Activated CD4-positive, alpha-beta memory T cell treated with anti-CD3 and anti-CD28 coated beads for 36 hours (primary cell): Measurements from ENCODE around the gene CAPN2. TPM values are rescaled to one million over a fixed set of nuclear protein-coding genes. Genes with fewer than 3 reads are reported as not detected.
"Not testable (repeated sequence)": the region's sequence is repeated elsewhere in the genome, so short reads cannot be mapped to it uniquely, and the experiment has no call there.

Experiments used
- CTCF ChIA-PET: fragments of 350-600 bp; sonication (Branson Sonifier 250); formaldehyde crosslinking; loops from one replicate; lab custom pipeline; 2021; ENCODE audit warnings: antibody characterized with exemption, inconsistent platforms; lab: Charles Lee
- POLR2A ChIA-PET: fragments of 350-600 bp; sonication (Branson Sonifier 250); formaldehyde crosslinking; loops from one replicate; lab custom pipeline; 2021; ENCODE audit warnings: antibody characterized with exemption; lab: Charles Lee
- DNase-seq: peaks from one replicate; pipeline ENCODE4 v3.0.0-alpha.2; 2020
- H3K27ac Mint-ChIP-seq: one replicate; pipeline ENCODE4 v1.8.0; 2021; ENCODE audit warnings: mixed read lengths
- H3K27me3 Mint-ChIP-seq: one replicate; pipeline ENCODE4 v1.8.0; 2021; ENCODE audit warnings: mixed read lengths
- H3K36me3 Mint-ChIP-seq: one replicate; pipeline ENCODE4 v1.8.0; 2021; ENCODE audit warnings: mixed read lengths
- H3K4me1 Mint-ChIP-seq: one replicate; pipeline ENCODE4 v1.8.0; 2021; ENCODE audit warnings: low read depth, mixed read lengths
- H3K4me3 Mint-ChIP-seq: one replicate; pipeline ENCODE4 v1.8.0; 2021; ENCODE audit warnings: mild to moderate bottlenecking, mixed read lengths
- H3K9me3 Mint-ChIP-seq: one replicate; pipeline ENCODE4 v1.8.0; 2021; ENCODE audit warnings: mixed read lengths
- intact Hi-C: fragments of 100-400 bp; cut with micrococcal nuclease; formaldehyde crosslinking; loops from one replicate; pipeline ENCODE4 v1.15.1; 2023
- total RNA-seq, 2 experiments: library from RNA; stranded (reverse); gene quantifications; one replicate each; pipeline ENCODE4 v1.2.3, GENCODE V29; 2021

The CAPN2 gene
- total RNA-seq, 2 experiments from 2014 or later = 61.2 to 64.5 TPM

DNA sequence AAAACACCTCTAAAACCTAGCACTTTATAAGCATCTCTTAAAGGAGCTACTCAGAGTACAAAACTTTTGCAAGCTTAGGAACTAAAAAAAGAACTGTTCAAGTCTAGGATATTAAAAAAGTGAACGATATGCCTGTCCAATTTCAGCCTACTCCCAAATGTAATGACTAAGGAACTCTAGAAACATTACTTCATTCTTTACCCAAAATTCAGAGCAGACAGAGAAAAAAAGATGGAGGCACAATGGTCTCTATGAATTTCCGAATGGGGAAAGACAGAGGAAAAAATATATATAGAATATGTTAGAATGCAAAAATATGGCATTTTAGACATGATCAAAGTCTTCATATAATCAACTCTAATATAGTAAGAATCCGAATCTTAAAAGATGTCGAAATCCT, 72.2 kb downstream of the CAPN2 start:
- H3K36me3 Mint-ChIP-seq = peaks cover 22% of the 10 kb centered on the region
- H3K9me3 Mint-ChIP-seq = no peaks in the 10 kb centered on the region
- intact Hi-C loops = no loop called here
- no peak overlapping the region for H3K27ac Mint-ChIP-seq
- POLR2A ChIA-PET = no interaction called here
- CTCF ChIA-PET = no interaction called here
- H3K27me3 Mint-ChIP-seq = no peaks in the 10 kb centered on the region
- H3K4me1 Mint-ChIP-seq = no peaks in the 10 kb centered on the region
- no peak overlapping the region for H3K4me3 Mint-ChIP-seq
- no peak for DNase-seq

- Mint-ChIP-seq H3K36me3 (peaks cover 21% of the 10 kb centered on the region), H3K4me1 (no peaks in the 10 kb centered on the region), H3K27me3 (no peaks in the 10 kb centered on the region), H3K27ac (no peak overlapping the region), H3K4me3 (no peak overlapping the region), H3K9me3 (no peaks in the 10 kb centered on the region)
- intact Hi-C loops = no loop called here
- ChIA-PET POLR2A (no interaction called here), CTCF (interaction anchor here (0.9 kb wide), 1 partner anchor 37 kb away, joined by 5 read pairs; no protein-coding TSS in a partner anchor)
- no peak for DNase-seq
Measured at GRCh38 chr1:223785808-223786207, 73.5 kb downstream of the CAPN2 start.

GRCh38 chr1:223788746-223789415, 76.5 kb downstream of the CAPN2 start:
- no peak overlapping the region for H3K27ac Mint-ChIP-seq
- ChIA-PET CTCF (interaction anchor here (0.6 kb wide), 1 partner anchor 12 kb away, joined by 3 read pairs; no protein-coding TSS in a partner anchor), POLR2A (no interaction called here)
- H3K27me3 Mint-ChIP-seq = no peaks in the 10 kb centered on the region
- intact Hi-C loops = no loop called here
- no peaks in the 10 kb centered on the region for H3K4me1 Mint-ChIP-seq
- no peak for DNase-seq
- H3K36me3 Mint-ChIP-seq = peaks cover 23% of the 10 kb centered on the region
- no peaks in the 10 kb centered on the region for H3K9me3 Mint-ChIP-seq
- H3K4me3 Mint-ChIP-seq = no peak overlapping the region

DNA sequence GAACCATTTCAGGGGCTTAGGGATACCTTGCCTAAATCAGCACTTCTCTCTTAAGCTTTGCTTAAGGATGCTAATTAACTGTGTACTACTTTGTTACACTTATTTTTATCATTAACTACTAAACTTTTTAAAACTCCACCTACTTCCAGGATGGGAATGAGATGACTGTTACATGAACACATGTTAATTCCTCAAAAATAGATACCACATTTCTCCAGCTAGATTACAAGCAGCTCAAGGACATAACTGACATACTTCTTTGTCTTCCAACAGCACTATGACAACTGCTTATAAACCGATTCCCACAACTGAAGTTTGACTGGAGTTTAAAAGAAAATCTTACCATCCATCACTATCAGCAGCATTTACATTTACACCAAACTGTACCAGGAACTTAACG, 79.7 kb downstream of the CAPN2 start:
- no peaks in the 10 kb centered on the region for H3K27me3 Mint-ChIP-seq

DNA sequence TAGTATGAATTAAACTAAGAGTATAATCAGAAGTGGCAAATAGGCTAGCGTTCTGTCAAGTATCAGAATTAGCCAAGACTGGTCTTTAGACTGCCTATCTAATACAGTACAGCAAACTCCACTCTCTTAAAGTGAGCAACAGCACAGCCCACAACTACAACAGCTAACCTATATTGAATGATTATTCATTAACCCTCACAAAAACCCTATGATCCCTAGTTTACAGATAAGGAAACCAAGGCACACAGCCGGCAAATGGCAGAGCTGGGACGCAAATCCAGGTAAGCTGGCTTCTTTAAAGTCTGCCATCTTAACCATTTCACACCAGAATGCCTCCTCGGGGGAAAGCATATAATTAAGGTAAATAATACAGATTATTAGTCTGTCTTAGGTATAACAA, 81.4 kb downstream of the CAPN2 start:
- no peak for DNase-seq
- Mint-ChIP-seq H3K27me3 (no peaks in the 10 kb centered on the region), H3K4me3 (no peak overlapping the region), H3K27ac (no peak overlapping the region), H3K9me3 (no peaks in the 10 kb centered on the region), H3K4me1 (no peaks in the 10 kb centered on the region), H3K36me3 (peaks cover 36% of the 10 kb centered on the region)
- intact Hi-C loops = no loop called here
- CTCF ChIA-PET = no interaction called here
- POLR2A ChIA-PET = no interaction called here

More for the DNA sequence above, 79.7 kb downstream of the CAPN2 start:
- no peak overlapping the region for H3K27ac Mint-ChIP-seq
- H3K36me3 Mint-ChIP-seq = peaks cover 28% of the 10 kb centered on the region
- H3K4me3 Mint-ChIP-seq = no peak overlapping the region
- DNase-seq = no peak
- ChIA-PET CTCF (no interaction called here), POLR2A (interaction anchor here (0.6 kb wide), 1 partner anchor 250 kb away, joined by 3 read pairs; no protein-coding TSS in a partner anchor)
- H3K9me3 Mint-ChIP-seq = no peaks in the 10 kb centered on the region
- H3K4me1 Mint-ChIP-seq = no peaks in the 10 kb centered on the region
- intact Hi-C loops = no loop called here

DNA sequence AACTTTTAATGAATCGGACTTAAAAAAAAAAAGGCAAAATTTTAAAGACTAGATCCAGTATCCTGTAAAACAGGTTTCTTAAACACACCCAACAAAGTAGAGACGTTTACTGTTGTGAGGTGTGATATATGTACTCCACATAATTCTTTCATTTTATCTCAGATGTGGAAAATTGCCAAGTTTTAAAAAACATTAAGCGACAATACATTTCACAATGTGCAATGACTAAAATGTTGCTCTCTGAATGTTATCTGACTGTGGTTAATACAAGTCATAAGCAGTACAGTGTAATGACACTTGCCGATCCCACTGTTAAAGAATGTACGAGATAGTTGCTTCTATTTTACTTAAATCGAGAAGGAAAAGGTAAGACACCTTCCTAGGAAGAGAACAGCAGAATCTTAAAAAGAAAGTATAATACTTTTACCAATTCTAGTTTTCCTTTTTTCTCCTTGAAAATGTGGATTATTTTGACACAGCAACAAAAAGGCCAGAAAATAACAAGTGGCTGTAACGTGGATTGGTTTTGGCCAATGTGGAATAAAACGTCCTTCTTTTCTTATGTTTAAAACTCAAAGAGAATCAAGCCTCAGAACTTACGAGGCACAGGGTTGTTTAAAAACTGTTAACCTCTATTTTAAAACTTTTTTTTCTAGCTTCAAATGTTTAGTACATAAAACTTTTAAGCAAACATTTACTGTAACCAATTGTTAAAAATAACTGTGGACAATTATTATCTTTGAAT, 82.0 kb downstream of the CAPN2 start:
- Mint-ChIP-seq H3K4me1 (no peaks in the 10 kb centered on the region), H3K9me3 (no peaks in the 10 kb centered on the region), H3K27ac (no peak overlapping the region), H3K4me3 (no peak overlapping the region), H3K36me3 (peaks cover 36% of the 10 kb centered on the region), H3K27me3 (no peaks in the 10 kb centered on the region)
- CTCF ChIA-PET = no interaction called here
- POLR2A ChIA-PET = no interaction called here
- no peak for DNase-seq
- intact Hi-C loops = no loop called here

- Mint-ChIP-seq H3K27me3 (no peaks in the 10 kb centered on the region), H3K36me3 (peaks cover 45% of the 10 kb centered on the region), H3K9me3 (no peaks in the 10 kb centered on the region), H3K27ac (no peak overlapping the region), H3K4me1 (no peaks in the 10 kb centered on the region), H3K4me3 (no peak overlapping the region)
- DNase-seq = no peak
- POLR2A ChIA-PET = no interaction called here
- intact Hi-C loops = no loop called here
- CTCF ChIA-PET = no interaction called here
Measured at GRCh38 chr1:223796210-223796609, 83.9 kb downstream of the CAPN2 start.

GRCh38 chr1:223802032-223802431, 89.7 kb downstream of the CAPN2 start:
- ChIA-PET POLR2A (interaction anchor here (1.0 kb wide), 1 partner anchor 44 kb away, joined by 3 read pairs; the partner anchor contains the start of gene TP53BP2), CTCF (interaction anchor here (0.9 kb wide), 1 partner anchor 53 kb away, joined by 3 read pairs; no protein-coding TSS in a partner anchor)
- DNase-seq = no peak
- no peaks in the 10 kb centered on the region for H3K4me1 Mint-ChIP-seq
- no peak overlapping the region for H3K27ac Mint-ChIP-seq
- peaks cover 53% of the 10 kb centered on the region for H3K36me3 Mint-ChIP-seq
- no peaks in the 10 kb centered on the region for H3K9me3 Mint-ChIP-seq
- H3K4me3 Mint-ChIP-seq = no peak overlapping the region
- intact Hi-C loops = no loop called here
- no peaks in the 10 kb centered on the region for H3K27me3 Mint-ChIP-seq

GRCh38 chr1:223802602-223803001, 90.3 kb downstream of the CAPN2 start:
- H3K9me3 Mint-ChIP-seq = no peaks in the 10 kb centered on the region
- intact Hi-C loops = no loop called here
- H3K4me1 Mint-ChIP-seq = no peaks in the 10 kb centered on the region
- H3K36me3 Mint-ChIP-seq = peaks cover 57% of the 10 kb centered on the region
- DNase-seq = no peak
- no peak overlapping the region for H3K4me3 Mint-ChIP-seq
- H3K27ac Mint-ChIP-seq = no peak overlapping the region
- H3K27me3 Mint-ChIP-seq = no peaks in the 10 kb centered on the region
- POLR2A ChIA-PET = interaction anchor here (1.0 kb wide), 1 partner anchor 43 kb away, joined by 3 read pairs; the partner anchor contains the start of gene TP53BP2
- CTCF ChIA-PET = interaction anchor here (0.9 kb wide), 1 partner anchor 54 kb away, joined by 3 read pairs; no protein-coding TSS in a partner anchor

DNA sequence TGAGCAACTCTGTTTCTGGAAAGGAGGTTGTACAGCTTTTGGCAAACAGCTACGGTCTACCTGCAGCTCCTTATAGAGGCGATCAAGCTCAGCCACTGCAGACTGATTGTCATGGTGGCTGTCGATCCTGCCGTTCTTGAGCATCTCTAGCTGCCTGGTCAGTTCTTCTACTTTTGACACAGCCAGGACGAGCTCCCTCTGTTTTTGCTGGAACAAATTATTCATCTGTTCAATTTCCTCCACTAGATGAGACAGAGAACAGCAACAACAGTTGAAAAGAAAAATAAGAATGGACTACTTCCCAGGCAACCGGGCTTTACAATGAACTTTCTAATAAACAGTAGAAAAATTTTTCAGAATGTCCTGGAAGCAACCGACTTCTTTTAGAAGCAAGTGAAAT, 90.9 kb downstream of the CAPN2 start:
- ChIA-PET CTCF (interaction anchor here (0.9 to 1.6 kb wide), 3 partner anchors 22 to 54 kb away, joined by 3 to 4 read pairs (median 3); no protein-coding TSS in a partner anchor), POLR2A (interaction anchor here (2.1 kb wide), 1 partner anchor 43 kb away, joined by 6 read pairs; the partner anchor contains the start of gene TP53BP2)
- DNase-seq = no peak
- Mint-ChIP-seq H3K4me1 (no peaks in the 10 kb centered on the region), H3K4me3 (no peak overlapping the region), H3K9me3 (no peaks in the 10 kb centered on the region), H3K36me3 (peaks cover 55% of the 10 kb centered on the region), H3K27ac (no peak overlapping the region), H3K27me3 (no peaks in the 10 kb centered on the region)
- intact Hi-C loops = no loop called here

GRCh38 chr1:223809905-223810304, 97.6 kb downstream of the CAPN2 start:
- Mint-ChIP-seq H3K4me1 (peaks cover 22% of the 10 kb centered on the region), H3K36me3 (peaks cover 39% of the 10 kb centered on the region)
- intact Hi-C loops = loop anchor here (1.0 to 2.0 kb wide), 2 partner anchors 23 to 34 kb away; no protein-coding TSS in a partner anchor
- CTCF ChIA-PET, H3K9me3 Mint-ChIP-seq, H3K27ac Mint-ChIP-seq, POLR2A ChIA-PET, DNase-seq, H3K27me3 Mint-ChIP-seq, H3K4me3 Mint-ChIP-seq: not testable (repeated sequence)

DNA sequence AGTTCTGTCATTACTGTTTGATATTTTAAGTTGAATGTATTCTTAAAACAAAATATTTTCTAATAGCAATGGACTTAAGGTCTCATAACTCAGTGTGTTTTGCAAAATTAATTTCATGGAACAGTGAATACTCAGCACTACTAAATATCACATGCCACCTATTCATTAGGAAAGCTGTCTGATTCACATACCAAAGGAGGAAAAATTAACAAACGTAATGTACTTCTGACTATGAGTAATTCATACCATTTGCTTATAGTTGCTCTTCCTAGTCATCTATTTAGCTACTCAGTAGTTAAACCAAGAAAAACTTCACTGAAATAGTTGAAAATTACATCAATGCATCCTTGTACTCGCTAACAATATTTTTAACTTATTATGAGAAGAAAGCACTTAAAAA, 98.2 kb downstream of the CAPN2 start:
- no peak overlapping the region for H3K27ac Mint-ChIP-seq
- H3K27me3 Mint-ChIP-seq = no peaks in the 10 kb centered on the region
- peaks cover 27% of the 10 kb centered on the region for H3K4me1 Mint-ChIP-seq
- no peak for DNase-seq
- ChIA-PET CTCF (interaction anchor here (0.8 to 1.8 kb wide), 6 partner anchors 10 to 97 kb away, joined by 3 to 13 read pairs (median 6); partner anchors contain the start of gene TP53BP2), POLR2A (interaction anchor here (1.6 kb wide), 1 partner anchor 36 kb away, joined by 6 read pairs; the partner anchor contains the start of gene TP53BP2)
- no peaks in the 10 kb centered on the region for H3K9me3 Mint-ChIP-seq
- no peak overlapping the region for H3K4me3 Mint-ChIP-seq
- intact Hi-C loops = loop anchor here (1.0 to 2.0 kb wide), 2 partner anchors 22 to 34 kb away; no protein-coding TSS in a partner anchor
- peaks cover 39% of the 10 kb centered on the region for H3K36me3 Mint-ChIP-seq
